GM04504 (cell line): ENCODE measurements around the gene PVR.
A peak's percentile ranks its signal among the peaks of the same experiment; 100 is the strongest.
"Not testable (repeated sequence)": the region's sequence is repeated elsewhere in the genome, so short reads cannot be mapped to it uniquely, and the experiment has no call there.

ENCODE experiments used
- DNase-seq: peaks from one replicate; pipeline ENCODE4 v3.0.0-alpha.2; 2012; ENCODE audit warnings: low read depth

The PVR gene

GRCh38 chr19:44645407-44646048 is 1.8 kb downstream of the PVR start:
- DNase-seq, result no peak

- no peak for DNase-seq
Observed at GRCh38 chr19:44646049-44646416, 2.3 kb downstream of the PVR start.

GRCh38 chr19:44647144-44647543 is 3.4 kb downstream of the PVR start:
- no peak for DNase-seq

- peak; percentile 73 for DNase-seq
Observed at GRCh38 chr19:44648631-44649251, 5.0 kb downstream of the PVR start.

- DNase-seq, result no peak
Observed at GRCh38 chr19:44649578-44650145, 6.0 kb downstream of the PVR start.

- no peak for DNase-seq
Observed at GRCh38 chr19:44653343-44653742, 9.6 kb downstream of the PVR start.

- DNase-seq, result no peak
Observed at GRCh38 chr19:44653977-44654774, 10.5 kb downstream of the PVR start.

GRCh38 chr19:44657211-44657921 is 13.7 kb downstream of the PVR start:
- no peak for DNase-seq

GRCh38 chr19:44658069-44658733 is 14.5 kb downstream of the PVR start:
- no peak for DNase-seq

GRCh38 chr19:44660081-44660480 is 16.4 kb downstream of the PVR start:
- no peak for DNase-seq

GRCh38 chr19:44661205-44661604 is 17.5 kb downstream of the PVR start:
- no peak for DNase-seq

- no peak for DNase-seq
Observed at GRCh38 chr19:44661904-44662303, 18.2 kb downstream of the PVR start.

- no peak for DNase-seq
Observed at GRCh38 chr19:44662691-44663385, 19.1 kb downstream of the PVR start.

GRCh38 chr19:44663996-44664395 is 20.3 kb downstream of the PVR start:
- no peak for DNase-seq

- no peak for DNase-seq
Observed at GRCh38 chr19:44664976-44665375, 21.3 kb downstream of the PVR start.

GRCh38 chr19:44666852-44667556 is 23.3 kb downstream of the PVR start:
- no peak for DNase-seq

- no peak for DNase-seq
Observed at GRCh38 chr19:44668985-44669764, 25.5 kb downstream of the PVR start.

- not testable (repeated sequence) for DNase-seq
Observed at GRCh38 chr19:44670027-44670426, 26.3 kb downstream of the PVR start.

GRCh38 chr19:44671400-44671799 is 27.7 kb downstream of the PVR start, which contains the start of gene CEACAM19:
TSS of gene CEACAM19 (plus strand) at chr19:44671482. CDS start at chr19:44671932, 450 bp downstream.
- DNase-seq, result no peak

GRCh38 chr19:44672226-44672625 is 28.5 kb downstream of the PVR start:
- no peak for DNase-seq
